Ureter (tissue), 1 donor: ENCODE results near the gene NCKAP5L. TPM values are rescaled to one million over a fixed set of nuclear protein-coding genes. Genes with fewer than 3 reads are reported as not detected.
"Not testable (repeated sequence)": the region's sequence is repeated elsewhere in the genome, so short reads cannot be mapped to it uniquely, and the experiment has no call there.

Experiments used
- DNase-seq: peaks from one replicate; pipeline ENCODE4 v3.0.0-alpha.2; 2020; ENCODE audit warnings: low spot score
- total RNA-seq: library from RNA; stranded (reverse); gene quantifications from one replicate; pipeline ENCODE4 v1.2.4, GENCODE V29; 2023
- donor health status: DM: yes; HTN: yes; CAD: no.

Gene NCKAP5L
- total RNA-seq, 1 donor from 2014 or later = 24.0 TPM

- no peak for DNase-seq
Measured at GRCh38 chr12:49865782-49866135, 37.5 kb upstream of the NCKAP5L start.

DNA sequence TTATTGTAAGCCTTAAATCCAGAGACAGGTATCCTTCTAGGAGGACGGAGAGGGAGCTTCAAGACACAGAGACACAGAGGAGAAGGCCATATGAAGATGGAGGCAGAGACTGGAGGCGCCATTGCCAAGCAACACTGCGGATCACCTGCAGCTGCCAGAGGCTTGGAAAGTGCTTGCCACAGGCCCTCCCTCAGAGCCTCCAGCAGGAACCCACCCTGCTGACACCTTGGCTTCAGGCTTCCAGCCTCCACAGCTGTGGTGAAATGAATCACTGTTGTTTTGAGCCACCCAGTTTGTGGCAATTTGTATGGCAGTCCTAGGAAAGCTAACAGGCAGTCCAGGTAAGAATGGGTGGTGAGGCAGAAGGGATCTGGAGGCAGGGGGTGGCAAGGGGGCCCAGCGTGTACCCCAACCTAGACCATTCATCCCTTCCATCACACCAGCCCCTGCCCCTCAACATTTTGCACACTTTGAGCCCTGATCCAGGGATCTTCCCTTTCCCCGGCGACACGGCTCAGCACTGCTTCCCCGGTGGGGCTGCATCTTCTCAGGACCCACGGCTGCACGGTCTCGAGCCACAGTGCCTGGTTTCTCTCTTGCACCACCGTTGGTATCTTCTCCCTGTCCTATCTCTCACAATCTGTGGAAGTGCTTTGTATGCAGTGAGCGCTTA is 37.0 kb upstream of the NCKAP5L start:
- DNase-seq = no peak

DNA sequence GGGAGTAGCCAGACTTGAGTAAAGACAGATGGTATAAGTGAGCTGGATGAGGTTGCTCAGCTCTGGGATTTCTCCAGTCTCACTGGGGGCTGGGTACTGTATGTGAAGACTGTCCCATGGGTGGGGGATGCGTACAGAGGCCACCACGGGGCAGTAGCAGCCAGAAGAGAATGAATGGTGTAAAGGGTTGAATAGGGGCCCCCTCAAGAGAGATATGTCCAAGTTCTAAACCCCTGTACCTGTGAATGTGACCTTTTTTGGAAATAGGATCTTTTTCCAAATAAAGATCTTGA is 36.5 kb upstream of the NCKAP5L start:
- no peak for DNase-seq

DNA sequence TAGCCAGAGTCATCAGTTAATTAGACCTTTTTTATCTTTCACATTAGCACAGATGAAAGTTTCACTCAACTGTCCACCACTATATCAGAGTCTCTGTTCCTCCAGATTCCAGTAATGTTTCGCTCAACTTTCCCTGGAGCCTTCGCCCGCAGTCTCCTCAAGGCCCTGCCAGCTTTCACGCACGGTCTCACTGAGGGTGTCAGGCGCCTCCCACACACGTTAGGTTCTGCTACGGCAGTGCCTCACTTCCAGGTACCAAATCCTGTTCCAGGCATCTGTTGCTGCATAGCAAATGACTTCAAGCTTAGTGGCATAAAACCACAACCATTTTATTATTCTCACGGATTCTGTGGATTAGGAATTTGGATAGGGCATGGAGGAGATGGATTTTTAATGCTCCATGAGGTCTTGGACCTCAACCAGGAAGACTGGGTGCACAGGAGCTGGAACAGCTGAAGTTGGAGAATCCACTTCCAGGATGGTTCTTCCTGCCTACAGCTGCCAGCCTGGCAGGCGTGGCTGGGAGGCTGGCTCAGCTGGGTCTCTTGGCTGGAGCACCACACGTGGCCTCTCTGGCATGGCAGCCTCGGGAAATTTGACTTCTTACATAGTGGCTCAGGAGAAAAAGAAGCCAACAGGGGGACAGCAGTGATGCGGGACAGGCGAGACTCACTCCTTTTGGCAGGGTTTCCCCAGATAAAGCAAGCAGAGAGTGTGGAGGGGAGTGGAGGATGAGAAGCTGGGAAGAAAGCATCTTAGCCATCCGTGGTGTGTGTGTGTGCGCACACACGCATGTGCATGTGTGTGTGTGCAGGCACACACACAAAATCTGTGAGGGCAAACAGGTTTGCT is 36.0 kb upstream of the NCKAP5L start:
- DNase-seq = no peak

- not testable (repeated sequence) for DNase-seq
Measured at GRCh38 chr12:49860921-49861320, 32.7 kb upstream of the NCKAP5L start.

- not testable (repeated sequence) for DNase-seq
Measured at GRCh38 chr12:49855890-49856289, 27.7 kb upstream of the NCKAP5L start.

DNA sequence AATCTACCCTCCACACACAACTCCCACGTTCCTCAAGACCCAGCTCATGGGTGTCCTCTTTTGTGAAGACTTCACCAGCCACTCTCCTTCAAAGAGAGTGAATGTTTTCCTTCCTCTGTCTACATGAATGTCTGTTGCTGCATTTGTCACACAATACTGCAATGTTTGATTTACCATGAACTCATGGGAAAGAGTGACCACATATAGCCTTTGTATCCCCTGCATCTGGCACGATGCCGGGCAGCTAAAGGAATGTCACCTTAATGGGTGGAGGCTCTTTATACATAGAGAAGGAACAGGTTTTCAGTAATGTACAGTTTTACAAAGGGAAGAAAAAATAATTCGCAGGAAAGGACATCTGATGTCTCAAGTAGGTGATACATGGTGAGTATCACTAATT is 26.8 kb upstream of the NCKAP5L start:
- no peak for DNase-seq

GRCh38 chr12:49853671-49854070 is 25.5 kb upstream of the NCKAP5L start:
- DNase-seq = no peak

DNA sequence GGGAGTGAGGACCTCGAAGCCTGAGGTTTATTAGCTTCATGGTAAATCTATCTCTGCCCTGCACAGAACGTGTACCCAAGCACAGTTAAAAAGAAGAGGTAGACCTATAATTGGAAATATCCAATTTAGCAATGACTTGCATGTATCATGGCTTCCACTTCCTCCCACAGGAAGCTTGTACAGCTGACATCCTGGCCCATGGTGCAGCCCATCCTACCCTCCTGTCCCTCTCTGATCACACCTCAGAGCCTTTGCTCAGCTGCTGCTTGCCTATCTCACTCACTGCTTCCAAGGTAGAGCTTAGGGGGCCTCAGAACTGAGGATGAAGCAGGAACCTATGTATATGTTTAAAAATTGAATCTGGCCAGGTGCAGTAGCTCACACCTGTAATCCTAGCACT is 18.9 kb upstream of the NCKAP5L start:
- DNase-seq = no peak

DNA sequence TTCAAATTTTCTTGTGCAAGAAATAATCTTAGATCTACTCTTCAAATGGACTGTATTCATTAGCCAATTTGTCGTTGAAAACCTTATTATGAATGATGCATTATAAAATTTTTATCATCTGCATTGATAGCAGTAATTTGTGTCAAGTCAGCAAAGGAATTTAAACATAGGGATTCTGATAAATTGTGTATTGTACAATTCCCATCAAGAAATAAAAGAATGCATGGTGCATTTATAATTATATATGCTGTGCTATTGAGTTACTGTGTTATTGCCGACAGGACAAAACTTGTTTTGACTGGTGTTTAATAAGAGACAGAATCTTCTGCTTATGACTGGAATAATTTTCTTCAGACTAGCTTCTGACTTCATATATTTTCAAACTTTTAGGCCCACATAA is 17.8 kb upstream of the NCKAP5L start:
- no peak for DNase-seq

DNA sequence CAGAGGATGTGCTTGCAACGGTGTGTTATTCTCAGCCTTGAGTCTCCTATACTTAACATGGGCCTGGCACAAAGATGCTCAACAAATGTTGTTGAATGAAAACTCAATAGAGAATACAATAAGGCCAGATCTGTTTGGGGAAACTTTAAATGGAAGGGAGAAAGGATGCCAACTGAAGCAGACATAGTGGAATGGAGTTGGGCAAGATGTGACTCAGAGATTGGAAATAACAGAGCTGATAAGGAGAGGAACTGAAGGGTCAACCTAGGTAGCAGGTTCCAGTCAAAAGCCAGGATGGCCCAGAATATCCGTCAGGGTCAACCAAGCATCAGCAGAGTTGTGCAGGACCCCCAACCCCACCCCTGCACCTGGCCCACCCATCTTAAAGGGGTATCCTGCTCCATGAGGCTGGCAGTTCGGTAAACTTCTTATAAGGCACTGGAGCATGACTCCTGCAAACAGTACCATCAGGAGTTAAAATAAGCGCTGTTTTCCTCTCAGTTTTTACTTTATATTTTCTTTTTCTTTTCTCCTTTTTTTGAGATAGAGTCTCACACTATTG is 15.7 kb upstream of the NCKAP5L start:
- no peak for DNase-seq

DNA sequence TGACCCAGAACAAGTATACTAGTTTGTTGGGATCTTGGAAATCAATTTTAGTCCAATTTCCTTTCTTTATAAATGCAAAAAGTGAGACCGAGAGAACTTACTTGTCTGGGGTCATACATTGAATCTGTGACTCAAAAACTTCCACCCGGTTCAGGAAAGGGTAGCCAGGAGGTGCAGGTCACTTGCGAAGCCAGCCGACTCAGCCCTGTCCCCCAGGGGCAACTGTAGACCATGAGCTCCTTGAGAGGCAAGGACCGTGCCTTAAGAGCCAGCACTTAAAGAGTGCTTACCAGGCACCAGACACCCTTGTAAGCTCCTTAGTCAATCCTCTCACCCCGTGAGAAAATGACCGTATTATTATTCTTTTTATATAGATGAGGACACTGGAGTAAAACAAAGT is 15.2 kb upstream of the NCKAP5L start:
- no peak for DNase-seq

GRCh38 chr12:49842519-49843352 is 14.5 kb upstream of the NCKAP5L start, which contains the start of gene BCDIN3D:
TSS of gene BCDIN3D (minus strand) at chr12:49843106. CDS start at chr12:49843087, 19 bp downstream.
- DNase-seq = peak; percentile 95

DNA sequence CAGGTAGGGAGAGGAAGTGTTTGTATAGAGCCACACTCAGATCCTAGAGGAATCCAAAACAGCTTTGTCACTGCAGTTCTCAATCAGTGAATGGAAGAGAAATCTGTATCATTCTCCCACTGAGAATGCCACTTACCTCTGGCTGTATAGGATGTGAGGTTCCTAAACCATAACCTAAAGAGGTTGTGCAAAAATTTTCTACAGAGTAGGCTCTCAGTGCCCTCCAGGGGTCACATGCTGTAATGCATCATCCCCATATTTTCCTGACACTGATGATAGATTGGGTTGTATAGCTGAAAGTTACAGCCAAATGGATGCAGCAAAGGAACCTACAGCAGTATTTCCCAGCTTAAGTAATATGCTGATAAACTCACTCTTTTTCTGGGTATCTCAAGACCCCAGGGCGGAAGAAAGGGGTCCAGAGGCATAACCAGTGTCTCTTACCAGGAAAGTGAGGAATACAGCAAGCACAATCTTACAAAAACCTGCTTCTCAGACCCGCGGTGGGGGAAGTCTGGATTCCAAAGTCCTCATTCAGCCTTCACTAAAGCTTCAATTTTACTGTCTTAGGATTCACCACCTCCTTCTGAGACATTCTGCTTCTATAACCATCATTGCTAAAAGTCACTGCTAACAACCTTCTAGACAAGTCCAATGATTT is 10.9 kb upstream of the NCKAP5L start:
- no peak for DNase-seq

DNA sequence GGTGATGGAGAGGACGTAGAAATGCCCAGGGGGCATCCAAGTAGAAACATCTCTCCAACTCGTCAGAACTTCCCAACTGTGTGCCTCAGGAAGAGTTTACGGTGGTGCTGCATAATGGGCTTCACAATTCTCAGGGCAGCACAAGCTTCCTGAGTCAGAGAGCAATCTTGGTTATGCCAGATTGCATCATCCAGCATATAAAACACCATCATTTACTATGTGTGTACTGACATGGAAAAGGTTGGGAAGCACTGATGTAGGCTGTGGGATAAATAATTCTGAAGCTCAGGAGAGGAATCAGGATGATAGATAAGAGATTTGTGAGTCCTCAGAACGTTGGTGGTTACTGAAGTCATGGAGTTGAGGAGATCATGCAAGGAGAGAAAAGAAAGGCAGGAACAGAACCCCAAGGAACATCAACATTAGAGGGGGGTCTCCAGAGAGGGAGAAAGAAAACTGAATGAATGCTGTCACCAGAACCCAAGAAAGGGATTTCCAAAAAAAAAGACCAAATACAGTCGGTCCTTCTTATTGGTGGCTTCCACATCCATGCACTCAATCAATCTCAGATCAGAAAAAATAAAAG is 4.7 kb upstream of the NCKAP5L start:
- DNase-seq = no peak

DNA sequence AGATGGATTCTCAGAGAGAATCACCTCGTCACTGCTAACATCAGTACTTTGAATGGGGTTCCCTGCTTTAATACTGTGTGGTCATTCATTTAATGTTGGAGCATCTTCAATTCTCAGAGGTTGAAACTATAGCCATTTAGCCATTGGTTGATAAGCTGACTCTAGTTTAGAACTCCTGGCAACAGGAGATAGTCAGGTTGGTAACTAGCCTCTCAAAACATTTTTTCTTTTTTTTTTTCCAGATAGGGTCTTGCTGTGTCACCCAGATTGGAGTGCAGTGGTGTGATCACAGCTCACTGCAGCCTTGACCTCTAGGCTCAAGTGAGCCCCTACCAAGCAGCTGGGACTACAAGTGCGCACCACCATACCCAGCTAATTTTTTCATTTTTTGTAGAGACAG is 3.5 kb upstream of the NCKAP5L start:
- DNase-seq = no peak

- DNase-seq = peak; percentile 64
Measured at GRCh38 chr12:49827401-49828099, 663 bp downstream of the NCKAP5L start.

DNA sequence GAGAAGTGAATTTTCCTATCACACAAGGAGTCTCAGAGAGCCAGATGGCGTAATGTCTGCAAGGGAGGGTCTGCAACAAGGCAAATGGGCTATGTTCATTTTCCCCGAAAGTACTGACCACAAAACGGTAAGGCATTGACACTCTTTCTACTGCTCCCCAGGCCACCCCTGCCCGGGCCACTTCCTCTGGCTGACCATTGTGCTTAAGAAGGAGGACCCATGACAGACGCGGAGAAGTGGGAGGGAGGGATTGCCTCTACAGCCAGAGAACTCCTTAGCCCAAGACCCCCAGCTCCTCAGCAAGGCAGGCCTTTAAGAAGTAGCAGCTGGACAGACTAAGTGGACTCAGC is 1.2 kb downstream of the NCKAP5L start:
- no peak for DNase-seq

DNA sequence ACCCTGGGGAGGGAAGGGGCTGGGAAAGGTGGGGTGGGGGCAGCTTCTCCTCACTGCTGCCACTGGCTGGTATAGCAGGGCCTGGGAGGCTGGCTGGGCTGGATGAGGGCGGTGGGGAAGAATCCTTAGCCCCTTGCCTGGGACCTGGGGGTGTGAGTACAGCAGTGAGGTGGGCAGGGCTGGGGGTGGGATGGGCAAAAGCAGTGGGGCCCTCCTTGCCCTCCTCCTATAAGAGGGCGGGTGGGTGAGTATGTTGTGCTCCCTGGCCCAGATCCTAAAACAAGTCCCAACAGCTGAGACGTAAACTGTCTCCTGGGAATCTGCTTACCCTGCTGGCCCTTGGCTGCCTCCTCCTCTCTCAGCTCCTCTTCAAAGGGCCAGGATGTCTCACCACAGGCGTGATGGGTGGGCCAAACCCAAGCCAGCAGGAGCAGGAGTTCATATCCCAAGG is 2.2 kb downstream of the NCKAP5L start:
- DNase-seq = no peak

- DNase-seq = no peak
Measured at GRCh38 chr12:49825360-49825970, 2.7 kb downstream of the NCKAP5L start.
